ENCODE results near the gene PKN1.
A peak's percentile ranks its signal among the peaks of the same experiment; 100 is the strongest.
"Not testable (repeated sequence)": the region's sequence is repeated elsewhere in the genome, so short reads cannot be mapped to it uniquely, and the experiment has no call there.

The PKN1 gene

GRCh38 chr19:14492756-14493337 lies 59.7 kb downstream of the PKN1 start:
- DNase-seq, result no peak

GRCh38 chr19:14494411-14494810 lies 61.3 kb downstream of the PKN1 start:
- DNase-seq, result no peak

GRCh38 chr19:14494910-14495671 lies 62.0 kb downstream of the PKN1 start:
- no peak for DNase-seq

- DNase-seq, result no peak
Measured at GRCh38 chr19:14495672-14496028, 62.5 kb downstream of the PKN1 start.

GRCh38 chr19:14496029-14496833 lies 63.1 kb downstream of the PKN1 start, which contains the start of gene GIPC1:
Gene GIPC1, minus strand, starts transcription at chr19:14496127. Its CDS starts 13,151 bp downstream, at chr19:14482976.
- DNase-seq, result peak; percentile 89

- DNase-seq, result no peak
Measured at GRCh38 chr19:14496834-14497227, 63.7 kb downstream of the PKN1 start.

GRCh38 chr19:14497228-14497921 lies 64.3 kb downstream of the PKN1 start:
- no peak for DNase-seq

GRCh38 chr19:14502334-14503092 lies 69.4 kb downstream of the PKN1 start:
- no peak for DNase-seq

GRCh38 chr19:14503285-14503684 lies 70.2 kb downstream of the PKN1 start:
- no peak for DNase-seq

GRCh38 chr19:14504575-14504974 lies 71.5 kb downstream of the PKN1 start:
- DNase-seq, result not testable (repeated sequence)

GRCh38 chr19:14505488-14506239 lies 72.6 kb downstream of the PKN1 start:
- peak; percentile 83 for DNase-seq

- DNase-seq, result no peak
Measured at GRCh38 chr19:14507704-14508542, 74.8 kb downstream of the PKN1 start.

- DNase-seq, result peak; percentile 23
Measured at GRCh38 chr19:14510311-14511228, 77.5 kb downstream of the PKN1 start.

GRCh38 chr19:14511229-14511593 lies 78.1 kb downstream of the PKN1 start:
- DNase-seq, result no peak

GRCh38 chr19:14512406-14512961 lies 79.4 kb downstream of the PKN1 start:
- DNase-seq, result no peak

GRCh38 chr19:14514215-14514863 lies 81.2 kb downstream of the PKN1 start:
- DNase-seq, result no peak

GRCh38 chr19:14515501-14516047 lies 82.5 kb downstream of the PKN1 start:
- DNase-seq, result no peak

GRCh38 chr19:14516048-14516534 lies 83.0 kb downstream of the PKN1 start:
- no peak for DNase-seq
